RPMI7951 (cell line): ENCODE measurements around the gene MED12L. TPM values are rescaled to one million over a fixed set of nuclear protein-coding genes. Genes with fewer than 3 reads are reported as not detected.

Experiments
- DNase-seq: peaks from one replicate; pipeline ENCODE4 v3.0.0-alpha.2; 2012; ENCODE audit warnings: low read depth
- total RNA-seq: library from RNA; depleted of rRNA; stranded (reverse); fragments of >200 nt; shearing (Covaris generic); gene quantifications from 2 replicates; pipeline ENCODE4 v1.2.3, GENCODE V29; 2014; rRNA removed

Gene MED12L
- total RNA-seq, 1 experiment from 2014 or later = 0.12 TPM

DNA sequence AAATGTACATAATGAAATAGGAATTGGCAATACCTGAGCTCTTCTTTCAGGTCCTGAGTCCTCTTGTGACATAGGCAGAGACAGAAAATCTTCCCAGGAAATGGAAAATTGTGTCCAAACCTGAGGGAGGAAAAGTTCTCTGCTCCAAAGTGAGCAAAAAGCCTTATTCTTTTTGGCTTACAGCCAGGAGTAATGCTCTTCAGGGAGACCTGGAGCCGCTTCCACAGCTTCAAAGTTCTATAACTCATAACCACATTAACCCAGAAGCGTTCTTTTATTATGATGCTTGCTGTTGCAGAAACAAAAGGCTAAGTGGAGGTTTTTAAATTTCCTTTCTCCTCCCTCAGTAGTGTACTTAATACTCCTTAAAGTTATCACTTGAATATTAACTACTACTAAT is 374.8 kb downstream of the MED12L start:
- DNase-seq = peak; percentile 20

DNA sequence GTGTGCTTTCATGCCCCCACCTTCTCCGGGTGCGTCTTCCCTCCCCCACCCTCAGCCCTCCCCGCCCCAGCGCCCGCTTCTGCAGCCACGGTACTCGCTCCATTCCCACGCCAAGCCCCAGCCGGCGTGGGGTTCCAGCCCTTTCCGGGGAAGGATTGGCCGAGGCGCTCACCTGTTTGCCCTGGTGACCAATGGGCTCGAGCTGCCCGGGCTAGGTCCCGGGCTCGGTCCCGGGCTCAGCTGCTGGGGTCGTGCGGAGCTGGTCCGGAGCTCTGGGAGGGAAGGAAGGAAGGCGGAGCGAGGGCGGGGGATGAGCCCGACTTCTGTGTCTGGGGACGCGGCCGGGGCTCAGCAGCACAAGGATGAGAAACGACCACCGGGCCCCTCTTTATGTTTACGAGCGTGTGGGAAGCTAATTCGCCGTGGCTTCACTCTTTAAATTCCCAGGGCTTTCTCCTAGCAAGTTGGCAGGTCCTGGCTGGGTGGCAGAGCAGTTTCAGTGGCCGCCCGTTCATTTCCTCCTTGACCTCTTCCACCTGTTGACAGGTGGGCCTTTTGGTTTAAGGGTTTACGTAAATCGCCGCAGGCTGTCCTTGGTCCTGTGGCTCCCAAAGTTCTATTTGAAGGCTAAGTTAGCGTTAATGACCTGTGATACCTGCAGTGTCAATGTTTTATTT is 375.4 kb downstream of the MED12L start, which contains the start of gene IGSF10:
Gene IGSF10, minus strand, starts transcription at position 288 of the 677 bp plus-strand sequence. CDS start 2,352 bp downstream, outside the sequence.
- no peak for DNase-seq

DNA sequence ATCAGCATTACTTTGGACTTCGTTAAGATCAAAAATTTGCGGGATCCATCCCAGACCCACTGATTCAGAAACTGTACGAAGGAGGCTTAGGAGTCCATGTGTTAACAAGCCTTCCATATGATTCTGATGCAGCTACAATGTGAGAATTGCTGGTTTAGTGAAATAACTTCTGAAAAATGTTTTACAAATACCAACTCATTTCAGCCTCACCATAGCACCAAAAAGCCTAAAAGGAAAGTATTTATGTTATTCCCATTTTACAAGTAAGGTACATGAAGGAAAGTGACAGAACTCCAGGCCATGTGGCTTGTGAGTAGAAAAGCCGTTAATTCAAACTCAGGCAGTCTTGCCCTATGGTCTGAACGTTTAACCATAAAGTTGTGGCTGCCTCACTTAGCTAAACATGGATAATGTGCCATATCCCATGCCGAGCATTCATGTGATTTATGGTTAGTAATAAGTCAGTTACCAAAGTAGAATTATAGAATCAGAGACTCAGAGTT is 376.9 kb downstream of the MED12L start:
- DNase-seq = no peak

DNA sequence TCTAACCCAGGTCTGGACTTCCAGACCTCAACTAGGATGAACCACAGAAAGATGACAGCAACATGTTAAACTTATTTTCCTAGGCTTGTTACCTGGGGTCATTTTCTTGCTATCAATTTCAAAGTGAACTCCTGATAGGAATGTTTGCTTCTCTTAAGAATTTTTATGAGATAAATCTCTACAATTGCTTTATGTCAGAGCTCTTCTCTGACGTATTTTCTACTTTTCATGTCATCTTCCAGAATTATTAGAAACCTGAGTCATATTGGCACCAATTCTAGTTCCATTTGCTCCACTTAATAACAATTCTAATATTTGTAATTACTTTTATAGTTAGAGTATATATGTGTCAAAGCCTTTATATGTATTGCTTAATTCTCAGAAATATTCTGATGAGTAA is 377.5 kb downstream of the MED12L start:
- no peak for DNase-seq

DNA sequence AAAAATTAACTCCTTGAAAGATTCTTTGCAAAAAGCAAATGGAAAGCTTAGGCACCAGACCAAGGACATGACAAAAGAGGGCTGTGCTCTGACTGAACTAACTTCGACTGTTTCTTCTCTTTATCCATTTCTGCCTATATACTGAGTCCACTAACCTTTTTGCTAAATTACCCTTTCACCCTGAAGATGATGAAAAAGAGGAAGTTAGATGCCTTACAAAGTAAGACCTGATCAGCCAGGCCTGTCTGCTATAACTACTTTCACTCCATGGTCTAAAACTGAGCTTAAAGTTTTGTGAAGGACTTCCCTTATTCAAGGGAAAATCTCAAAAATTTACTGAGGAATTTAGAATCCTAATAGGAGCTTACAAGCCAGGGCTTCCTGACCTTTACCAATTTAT is 381.6 kb downstream of the MED12L start:
- no peak for DNase-seq

DNA sequence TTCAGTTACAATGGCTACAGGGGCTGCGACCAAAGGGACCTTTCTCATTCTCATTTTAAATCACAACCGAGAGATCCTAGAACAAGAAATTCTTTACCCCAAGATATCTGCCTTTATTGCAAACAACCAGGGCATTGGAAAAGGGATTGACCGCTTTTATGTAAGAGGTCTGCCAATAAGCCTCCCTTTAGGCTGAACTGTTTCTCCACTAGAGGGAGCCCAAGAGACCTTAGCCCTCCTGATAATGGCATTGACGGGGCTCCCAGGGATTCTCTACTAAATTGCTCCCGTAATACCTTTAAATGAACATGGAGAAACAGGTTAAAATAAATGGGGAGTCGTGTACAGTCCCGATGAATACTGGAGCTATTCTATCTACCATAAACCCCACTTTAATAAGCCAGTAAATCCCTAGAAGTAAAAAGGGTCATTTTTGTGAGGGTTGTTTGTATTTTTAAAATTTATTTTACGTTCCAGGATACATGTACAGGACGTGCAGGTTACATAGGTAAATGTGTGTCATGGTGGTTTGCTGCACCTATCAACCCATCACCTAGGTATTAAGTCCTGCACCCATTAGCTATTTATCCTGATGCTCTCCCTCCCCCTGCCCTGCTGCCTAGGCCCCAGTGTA is 382.9 kb downstream of the MED12L start:
- peak; percentile 64 for DNase-seq

DNA sequence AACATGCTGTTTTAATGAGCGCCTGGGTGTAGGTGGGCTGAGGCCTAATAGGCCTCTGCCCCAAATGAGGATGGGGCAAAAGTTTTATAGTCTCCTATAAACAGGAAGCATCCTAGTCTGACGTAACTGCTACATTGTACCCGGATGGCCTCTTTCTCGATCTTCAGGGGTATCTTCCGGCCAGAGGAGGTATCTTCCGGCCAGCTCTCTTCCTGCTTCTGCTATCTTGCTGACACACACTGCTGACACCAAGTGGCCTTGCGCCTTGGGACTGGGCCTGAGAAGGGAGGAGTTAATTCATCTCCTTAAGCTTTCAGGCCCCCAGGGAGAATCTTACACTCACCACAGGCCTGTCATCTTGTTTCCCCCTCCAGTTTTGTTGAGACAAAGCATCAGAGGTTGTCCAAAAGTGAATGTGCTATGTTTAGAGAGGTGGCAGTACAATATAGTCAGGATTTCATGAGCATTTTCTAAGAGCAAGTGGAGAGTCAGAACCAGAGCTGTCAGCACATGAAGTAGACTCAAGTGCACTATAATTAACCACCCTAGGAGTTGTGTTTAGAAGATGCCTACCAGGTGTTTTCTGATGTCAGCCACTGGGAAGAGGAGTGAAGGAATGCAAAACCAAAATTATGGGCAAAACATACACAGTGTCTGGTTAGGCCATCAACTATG is 391.0 kb downstream of the MED12L start:
- DNase-seq = no peak

DNA sequence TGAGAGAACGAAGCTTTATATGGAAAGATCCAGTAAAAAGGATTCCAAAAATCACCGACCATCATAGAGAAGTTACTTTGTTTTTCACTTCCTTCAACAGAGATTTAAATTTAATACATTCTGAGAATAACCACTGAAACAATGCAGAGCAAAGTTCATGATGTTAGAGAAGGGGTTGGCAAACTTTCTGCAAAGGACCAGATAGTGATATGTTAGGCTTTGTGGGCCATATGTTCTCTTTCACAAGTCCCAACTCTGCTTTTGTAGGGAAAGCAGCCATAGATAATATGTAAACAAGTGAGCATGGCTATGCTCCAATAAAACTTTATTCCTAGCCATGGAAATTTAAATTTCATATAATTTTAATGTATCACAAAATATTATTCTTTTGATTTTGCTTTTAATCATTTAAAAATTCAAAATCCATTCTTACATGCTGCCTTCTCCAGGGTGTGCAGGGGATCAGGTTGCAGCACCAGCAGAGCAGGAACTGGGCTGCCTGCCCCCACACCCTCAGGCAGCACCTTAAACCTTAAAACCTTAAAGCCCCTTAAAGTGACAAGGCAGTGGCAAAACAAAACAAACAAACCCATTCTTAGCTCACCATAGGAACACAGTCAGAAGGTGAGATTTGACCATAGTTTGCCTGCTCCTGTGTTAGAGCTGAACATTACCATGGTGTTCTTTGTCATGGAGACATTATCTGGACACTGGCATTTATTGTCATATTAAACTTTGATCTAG is 392.3 kb downstream of the MED12L start:
- no peak for DNase-seq

DNA sequence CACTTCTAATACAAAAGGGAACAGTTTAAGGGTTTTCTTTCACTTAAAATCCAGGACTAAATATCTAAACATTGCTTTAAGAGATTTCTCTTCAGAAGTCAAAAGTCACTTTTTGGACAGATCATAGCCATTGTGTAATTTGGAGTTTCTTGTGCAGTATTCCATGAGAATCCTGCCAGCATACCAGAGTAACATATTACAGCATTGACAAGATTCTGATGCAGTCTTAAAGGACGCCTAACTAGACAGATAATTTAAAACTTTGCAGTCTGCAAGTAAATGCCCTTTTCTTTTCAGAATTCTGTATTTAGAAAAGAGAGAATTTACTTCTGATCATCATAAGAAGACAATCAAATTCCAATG is 392.9 kb downstream of the MED12L start:
- DNase-seq = no peak

DNA sequence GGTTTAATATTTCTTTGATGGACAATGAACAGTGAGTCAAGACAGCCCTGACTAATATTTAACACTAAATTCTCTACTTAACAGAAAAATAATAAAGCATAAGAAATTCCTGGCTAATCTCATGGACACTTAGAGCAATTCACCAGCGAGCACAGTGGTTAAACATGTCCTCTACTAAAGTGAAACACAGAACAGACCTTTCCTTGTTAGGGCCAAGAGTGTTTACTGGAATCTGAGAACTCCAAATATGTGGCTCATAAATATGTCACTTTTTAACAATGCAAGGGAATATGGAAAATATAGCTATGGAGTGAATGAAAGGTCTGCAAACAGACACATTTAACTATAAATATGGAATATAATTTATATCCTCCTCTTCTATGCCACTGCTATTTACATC is 394.0 kb downstream of the MED12L start:
- peak; percentile 5 for DNase-seq

DNA sequence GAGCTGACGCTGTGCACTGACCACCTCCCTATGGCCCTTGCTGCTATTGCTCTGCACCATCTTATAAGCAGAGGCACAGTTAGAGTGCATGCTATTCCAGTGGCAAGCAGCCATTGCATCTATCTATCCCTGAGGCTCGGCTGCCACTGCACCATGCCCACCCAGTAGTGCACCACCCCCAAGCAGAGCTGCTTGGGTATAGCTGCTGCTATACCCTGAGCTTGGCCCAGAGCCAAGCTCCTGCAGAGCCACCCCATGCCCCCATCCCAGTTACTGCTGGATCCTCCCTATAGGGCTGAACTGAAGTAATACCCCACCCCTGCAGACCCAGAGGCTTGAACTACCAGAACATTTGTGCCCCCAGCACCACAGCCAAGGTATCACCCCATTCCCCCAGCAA is 395.0 kb downstream of the MED12L start:
- no peak for DNase-seq

DNA sequence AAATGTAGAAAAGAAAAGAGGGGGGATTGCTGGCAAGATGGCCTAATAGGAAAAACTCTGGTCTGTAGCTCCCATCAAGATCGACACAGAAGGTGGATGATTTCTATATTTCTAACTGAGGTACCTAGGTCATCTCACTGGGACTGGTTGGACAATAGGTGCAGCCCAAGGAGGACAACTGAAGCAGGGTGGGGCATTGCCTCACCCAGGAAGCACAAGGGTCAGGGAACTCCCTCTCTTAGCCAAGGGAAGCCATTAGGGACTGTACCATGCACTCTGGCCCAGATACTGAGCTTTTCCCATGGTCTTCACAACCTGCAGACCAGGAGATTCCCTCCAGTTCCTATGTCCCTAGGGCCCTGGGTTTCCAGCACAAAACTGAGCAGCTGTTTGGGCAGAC is 398.0 kb downstream of the MED12L start:
- DNase-seq = no peak

DNA sequence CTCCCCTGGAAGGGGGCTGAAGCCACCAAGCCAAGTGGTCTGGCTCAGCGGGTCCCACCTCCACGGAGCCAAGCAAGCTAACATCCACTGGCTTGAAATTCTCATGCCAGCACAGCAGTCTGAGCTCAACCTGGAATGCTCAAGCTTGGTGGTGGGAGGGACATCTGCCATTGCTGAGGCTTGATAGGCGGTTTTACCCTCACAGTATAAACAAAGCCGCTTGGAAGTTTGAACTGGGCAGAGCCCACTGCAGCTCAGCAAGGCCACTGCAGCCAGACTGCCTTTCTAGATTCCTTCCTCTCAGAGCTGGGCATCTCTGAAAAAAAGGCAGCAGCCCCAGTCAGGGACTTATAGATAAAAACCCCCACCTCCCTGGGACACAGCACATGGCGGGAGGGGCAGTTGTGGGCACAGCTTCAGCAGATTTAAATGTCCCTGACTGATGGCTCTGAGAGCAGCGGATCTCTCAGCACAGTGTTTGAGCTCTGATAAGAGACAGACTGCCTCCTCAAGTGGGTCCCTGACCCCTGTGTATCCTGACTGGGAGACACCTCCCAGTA is 398.6 kb downstream of the MED12L start:
- no peak for DNase-seq

Other genes starting within 250 kb of the MED12L start
- not detected in 2 replicates for gene MINDY4B, start 180.2 kb upstream of the MED12L start, total RNA-seq
- gene CLRN1, start 112.9 kb upstream of the MED12L start, total RNA-seq = not detected in 2 replicates
- gene GPR171, start 117.6 kb downstream of the MED12L start, total RNA-seq = not detected in 2 replicates
- not detected in 2 replicates for gene P2RY14, start 192.9 kb downstream of the MED12L start, total RNA-seq
- gene GPR87, start 231.2 kb downstream of the MED12L start, total RNA-seq = not detected in 2 replicates
- not detected in 2 replicates for gene P2RY13, start 243.9 kb downstream of the MED12L start, total RNA-seq